ENCODE data around the gene FBXO31.

The FBXO31 gene

GRCh38 chr16:87358696-87359095 lies 24.9 kb downstream of the FBXO31 start:
- DNase-seq (no peak), ATAC-seq (ENCODE audit: insufficient read depth, low read depth) (no peak)
- H4K20me1 ChIP-seq (ENCODE audit: insufficient read depth, low read length), result peaks cover 34% of the 10 kb centered on the region
- no peak overlapping the region for H3K4me2 ChIP-seq (ENCODE audit: insufficient read depth, low read length)
- no peak overlapping the region for H3K27ac ChIP-seq (ENCODE audit: low read length)
- H3K79me2 ChIP-seq (ENCODE audit: insufficient read depth, low read length), result peaks cover 40% of the 10 kb centered on the region
- no peaks in the 10 kb centered on the region for H3K27me3 ChIP-seq (ENCODE audit: insufficient read depth, low read length, poor library complexity)
- no peak overlapping the region for H2AFZ ChIP-seq (ENCODE audit: low read depth, low read length)
- no peak overlapping the region for H3K9ac ChIP-seq (ENCODE audit: low read depth, low read length)
- no peaks in the 10 kb centered on the region for H3K4me1 ChIP-seq (ENCODE audit: insufficient read depth, low read length)
- H3K4me3 ChIP-seq (ENCODE audit: low read depth in 1 of 2, low read length in 2 of 2), result no peak overlapping the region
- H3K9me3 ChIP-seq (ENCODE audit: insufficient read depth, low read length, severe bottlenecking), result no peaks in the 10 kb centered on the region
- peaks cover 55% of the 10 kb centered on the region for H3K36me3 ChIP-seq (ENCODE audit: insufficient read depth, low read length)
- no peak for TF ChIP-seq EZH2 (IDR thresholded peaks at IDR 0.05; ENCODE audit: borderline replicate concordance, low read depth, low read length, severe bottlenecking)
- no peak for TF ChIP-seq CTCF (IDR thresholded peaks at IDR 0.05; ENCODE audit: borderline replicate concordance, extremely low read depth, low read length, poor library complexity, severe bottlenecking)

- no peak for DNase-seq
- Histone ChIP-seq H2AFZ (ENCODE audit: low read depth, low read length) (no peak overlapping the region), H4K20me1 (ENCODE audit: insufficient read depth, low read length) (peaks cover 32% of the 10 kb centered on the region), H3K27me3 (ENCODE audit: insufficient read depth, low read length, poor library complexity) (no peaks in the 10 kb centered on the region), H3K36me3 (ENCODE audit: insufficient read depth, low read length) (peaks cover 56% of the 10 kb centered on the region), H3K9me3 (ENCODE audit: insufficient read depth, low read length, severe bottlenecking) (no peaks in the 10 kb centered on the region), H3K27ac (ENCODE audit: low read length) (no peak overlapping the region), H3K4me2 (ENCODE audit: insufficient read depth, low read length) (no peak overlapping the region), H3K4me1 (ENCODE audit: insufficient read depth, low read length) (no peaks in the 10 kb centered on the region), H3K4me3 (ENCODE audit: low read depth in 1 of 2, low read length in 2 of 2) (no peak overlapping the region), H3K9ac (ENCODE audit: low read depth, low read length) (no peak overlapping the region), H3K79me2 (ENCODE audit: insufficient read depth, low read length) (peaks cover 38% of the 10 kb centered on the region)
- ATAC-seq (ENCODE audit: insufficient read depth, low read depth), result no peak
- TF ChIP-seq CTCF (IDR thresholded peaks at IDR 0.05; ENCODE audit: borderline replicate concordance, extremely low read depth, low read length, poor library complexity, severe bottlenecking), result no peak
- no peak for TF ChIP-seq EZH2 (IDR thresholded peaks at IDR 0.05; ENCODE audit: borderline replicate concordance, low read depth, low read length, severe bottlenecking)
Observed at GRCh38 chr16:87358250-87358649, 25.3 kb downstream of the FBXO31 start.

- ATAC-seq (ENCODE audit: insufficient read depth, low read depth), result no peak
- DNase-seq, result no peak
- H3K4me1 ChIP-seq (ENCODE audit: insufficient read depth, low read length), result no peaks in the 10 kb centered on the region
- no peak overlapping the region for H3K4me3 ChIP-seq (ENCODE audit: low read depth in 1 of 2, low read length in 2 of 2)
- H4K20me1 ChIP-seq (ENCODE audit: insufficient read depth, low read length), result peaks cover 32% of the 10 kb centered on the region
- H3K4me2 ChIP-seq (ENCODE audit: insufficient read depth, low read length), result no peak overlapping the region
- H3K27me3 ChIP-seq (ENCODE audit: insufficient read depth, low read length, poor library complexity), result no peaks in the 10 kb centered on the region
- no peak overlapping the region for H2AFZ ChIP-seq (ENCODE audit: low read depth, low read length)
- TF ChIP-seq EZH2 (IDR thresholded peaks at IDR 0.05; ENCODE audit: borderline replicate concordance, low read depth, low read length, severe bottlenecking), result no peak
- no peak for TF ChIP-seq CTCF (IDR thresholded peaks at IDR 0.05; ENCODE audit: borderline replicate concordance, extremely low read depth, low read length, poor library complexity, severe bottlenecking)
- peaks cover 55% of the 10 kb centered on the region for H3K36me3 ChIP-seq (ENCODE audit: insufficient read depth, low read length)
- peaks cover 35% of the 10 kb centered on the region for H3K79me2 ChIP-seq (ENCODE audit: insufficient read depth, low read length)
- H3K9ac ChIP-seq (ENCODE audit: low read depth, low read length), result no peak overlapping the region
- no peak overlapping the region for H3K27ac ChIP-seq (ENCODE audit: low read length)
- H3K9me3 ChIP-seq (ENCODE audit: insufficient read depth, low read length, severe bottlenecking), result no peaks in the 10 kb centered on the region
Observed at GRCh38 chr16:87356491-87356853, 27.1 kb downstream of the FBXO31 start.

GRCh38 chr16:87353613-87354012 lies 30.0 kb downstream of the FBXO31 start:
- Histone ChIP-seq H3K36me3 (ENCODE audit: insufficient read depth, low read length) (peaks cover 37% of the 10 kb centered on the region), H2AFZ (ENCODE audit: low read depth, low read length) (no peak overlapping the region), H4K20me1 (ENCODE audit: insufficient read depth, low read length) (peaks cover 11% of the 10 kb centered on the region), H3K27ac (ENCODE audit: low read length) (no peak overlapping the region), H3K9me3 (ENCODE audit: insufficient read depth, low read length, severe bottlenecking) (no peaks in the 10 kb centered on the region), H3K27me3 (ENCODE audit: insufficient read depth, low read length, poor library complexity) (no peaks in the 10 kb centered on the region), H3K4me1 (ENCODE audit: insufficient read depth, low read length) (no peaks in the 10 kb centered on the region), H3K9ac (ENCODE audit: low read depth, low read length) (no peak overlapping the region), H3K4me2 (ENCODE audit: insufficient read depth, low read length) (no peak overlapping the region), H3K4me3 (ENCODE audit: low read depth in 1 of 2, low read length in 2 of 2) (no peak overlapping the region), H3K79me2 (ENCODE audit: insufficient read depth, low read length) (peaks cover 41% of the 10 kb centered on the region)
- TF ChIP-seq EZH2 (IDR thresholded peaks at IDR 0.05; ENCODE audit: borderline replicate concordance, low read depth, low read length, severe bottlenecking) (no peak), CTCF (IDR thresholded peaks at IDR 0.05; ENCODE audit: borderline replicate concordance, extremely low read depth, low read length, poor library complexity, severe bottlenecking) (no peak)
- ATAC-seq (ENCODE audit: insufficient read depth, low read depth), result no peak
- DNase-seq, result no peak
